Lung microvascular endothelial cell (primary cell): Measurements from ENCODE around the gene USH2A. TPM values are rescaled to one million over a fixed set of nuclear protein-coding genes. Genes with fewer than 3 reads are reported as not detected.
"Not testable (repeated sequence)": the region's sequence is repeated elsewhere in the genome, so short reads cannot be mapped to it uniquely, and the experiment has no call there.

ENCODE experiments used
- DNase-seq, 2 donors: peaks; one replicate each; pipeline versions ENCODE4 v3.0.0 to v3.0.0-alpha.2; 2010; ENCODE audit warnings: low read depth in 2 of 2
- total RNA-seq: library from RNA; depleted of rRNA; stranded (reverse); fragments of >200 nt; gene quantifications from 2 replicates; pipeline ENCODE4 v1.2.1, GENCODE V29; 2014

The USH2A gene
- total RNA-seq, 1 donor from 2014 or later: not detected

- DNase-seq: no peak
These were observed 218.1 kb downstream of the USH2A start for GRCh38 chr1:216205176-216205575.

GRCh38 chr1:216201946-216202345 lies 221.3 kb downstream of the USH2A start:
- no peak for DNase-seq

- no peak for DNase-seq
These were observed 222.3 kb downstream of the USH2A start for GRCh38 chr1:216200941-216201340.

- DNase-seq: no peak
These were observed 228.5 kb downstream of the USH2A start for GRCh38 chr1:216194721-216195120.

GRCh38 chr1:216193839-216194443 lies 229.3 kb downstream of the USH2A start:
- DNase-seq: no peak

- DNase-seq: no peak
These were observed 232.8 kb downstream of the USH2A start for GRCh38 chr1:216190438-216190837.

- DNase-seq: no peak
These were observed 236.4 kb downstream of the USH2A start for GRCh38 chr1:216186816-216187215.

GRCh38 chr1:216186141-216186540 lies 237.1 kb downstream of the USH2A start:
- DNase-seq: no peak

- DNase-seq: no peak
These were observed 239.0 kb downstream of the USH2A start for GRCh38 chr1:216184126-216184680.

- no peak for DNase-seq
These were observed 239.8 kb downstream of the USH2A start for GRCh38 chr1:216183454-216183853.

- no peak for DNase-seq
These were observed 240.2 kb downstream of the USH2A start for GRCh38 chr1:216183007-216183406.

GRCh38 chr1:216181590-216181989 lies 241.7 kb downstream of the USH2A start:
- DNase-seq: no peak

GRCh38 chr1:216178281-216178680 lies 245.0 kb downstream of the USH2A start:
- no peak for DNase-seq

GRCh38 chr1:216176970-216177369 lies 246.3 kb downstream of the USH2A start:
- DNase-seq: no peak

GRCh38 chr1:216175714-216176113 lies 247.5 kb downstream of the USH2A start:
- no peak for DNase-seq

- no peak for DNase-seq
These were observed 249.8 kb downstream of the USH2A start for GRCh38 chr1:216173376-216173995.

GRCh38 chr1:216169351-216169750 lies 253.9 kb downstream of the USH2A start:
- no peak for DNase-seq

GRCh38 chr1:216168546-216168945 lies 254.7 kb downstream of the USH2A start:
- no peak for DNase-seq

- DNase-seq: no peak
These were observed 269.2 kb downstream of the USH2A start for GRCh38 chr1:216154063-216154462.

GRCh38 chr1:216153130-216153529 lies 270.1 kb downstream of the USH2A start:
- DNase-seq: no peak

GRCh38 chr1:216145451-216146018 lies 277.7 kb downstream of the USH2A start:
- not testable (repeated sequence) for DNase-seq

- DNase-seq: no peak
These were observed 278.4 kb downstream of the USH2A start for GRCh38 chr1:216144661-216145450.
